ENCODE measurements around the gene CDC25C. TPM values are rescaled to one million over a fixed set of nuclear protein-coding genes. Genes with fewer than 3 reads are reported as not detected.

CDC25C gene
- total RNA-seq (2022; extraction: Qiagen RNA extraction) = 10.1 to 12.7 TPM (median 11.5 TPM) in 5 replicates

DNA sequence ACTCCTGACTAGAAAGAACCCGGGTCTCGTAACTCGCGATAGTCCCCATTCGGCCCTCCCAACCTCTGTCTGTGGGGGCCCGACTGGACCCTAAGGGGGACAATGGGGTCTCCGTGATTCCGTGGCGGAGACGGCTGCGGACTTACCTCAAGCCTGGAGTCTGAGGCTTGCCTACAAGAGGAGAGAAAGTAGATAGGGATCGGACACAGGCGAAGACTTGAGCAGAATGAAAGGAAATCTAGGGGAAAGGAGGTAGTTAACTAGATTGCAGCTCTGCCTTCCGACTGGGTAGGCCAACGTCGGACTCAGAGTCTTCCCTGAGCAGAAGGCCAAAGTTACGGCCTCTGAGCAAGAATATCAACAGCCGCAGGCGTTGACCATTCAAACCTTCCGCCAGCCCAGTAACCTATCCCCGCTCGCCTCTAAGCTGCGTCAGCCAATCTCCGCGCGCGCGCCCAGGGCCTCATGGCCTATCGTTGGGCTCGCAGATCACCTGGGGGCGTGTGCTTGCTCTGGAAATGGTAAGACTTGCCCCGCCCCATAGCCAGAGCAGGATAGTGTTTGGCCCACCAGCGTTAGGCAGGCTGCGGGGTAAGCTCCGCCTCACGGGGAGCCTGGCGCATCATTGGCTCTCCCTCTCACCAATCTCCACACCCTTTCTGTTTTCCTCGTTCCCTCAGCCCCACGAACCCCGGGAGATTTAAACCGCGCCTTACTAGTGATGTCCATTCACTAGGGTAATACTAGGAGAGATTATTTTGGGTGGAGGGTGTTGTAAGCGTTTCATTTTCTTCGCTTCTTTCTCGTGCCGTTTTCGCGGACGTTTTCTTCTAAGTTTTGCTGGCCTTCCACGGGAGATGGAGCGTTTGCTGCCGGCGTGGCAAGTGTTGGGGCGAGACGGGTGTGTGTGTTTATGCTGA, at the start of gene CDC25C:
Gene CDC25C, minus strand, starts transcription at position 356 of the 920 bp plus-strand sequence. CDS start 624 bp downstream, outside the sequence.

DNA sequence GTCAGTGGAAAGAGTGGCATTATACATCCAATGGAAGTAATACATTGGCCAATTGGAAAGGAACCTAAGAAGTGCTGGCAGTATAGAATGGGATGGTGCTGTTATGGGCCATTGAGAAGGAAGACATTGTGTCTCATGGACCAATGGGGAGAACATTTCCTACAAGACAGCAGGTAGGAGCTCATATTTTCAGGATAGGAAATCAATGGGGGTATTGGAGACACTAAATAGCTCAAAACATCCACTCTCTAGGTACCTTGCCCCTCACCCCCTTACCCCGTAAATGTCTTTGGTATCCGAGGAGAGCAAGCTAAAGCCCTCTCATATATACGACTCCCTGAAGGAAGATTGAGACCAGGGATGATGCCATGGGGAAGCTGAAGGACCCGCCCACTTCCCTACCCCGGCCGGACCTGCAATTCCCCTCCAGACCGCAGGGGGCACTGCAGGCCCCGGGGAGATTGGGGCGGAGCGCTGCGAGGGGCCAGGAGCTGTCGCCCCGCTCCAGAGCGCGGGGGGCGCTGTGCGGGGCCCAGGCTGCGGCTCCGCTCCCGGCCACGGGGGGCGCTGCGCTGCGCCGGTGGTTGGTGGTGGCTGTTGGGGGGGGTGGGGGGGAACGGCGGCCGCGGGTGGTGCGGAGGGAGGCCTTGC, 20.6 kb upstream of the CDC25C start, which contains the start of gene KDM3B:
Gene KDM3B, plus strand, starts transcription at position 615 of the 651 bp plus-strand sequence. CDS start 111 bp downstream, outside the sequence.

DNA sequence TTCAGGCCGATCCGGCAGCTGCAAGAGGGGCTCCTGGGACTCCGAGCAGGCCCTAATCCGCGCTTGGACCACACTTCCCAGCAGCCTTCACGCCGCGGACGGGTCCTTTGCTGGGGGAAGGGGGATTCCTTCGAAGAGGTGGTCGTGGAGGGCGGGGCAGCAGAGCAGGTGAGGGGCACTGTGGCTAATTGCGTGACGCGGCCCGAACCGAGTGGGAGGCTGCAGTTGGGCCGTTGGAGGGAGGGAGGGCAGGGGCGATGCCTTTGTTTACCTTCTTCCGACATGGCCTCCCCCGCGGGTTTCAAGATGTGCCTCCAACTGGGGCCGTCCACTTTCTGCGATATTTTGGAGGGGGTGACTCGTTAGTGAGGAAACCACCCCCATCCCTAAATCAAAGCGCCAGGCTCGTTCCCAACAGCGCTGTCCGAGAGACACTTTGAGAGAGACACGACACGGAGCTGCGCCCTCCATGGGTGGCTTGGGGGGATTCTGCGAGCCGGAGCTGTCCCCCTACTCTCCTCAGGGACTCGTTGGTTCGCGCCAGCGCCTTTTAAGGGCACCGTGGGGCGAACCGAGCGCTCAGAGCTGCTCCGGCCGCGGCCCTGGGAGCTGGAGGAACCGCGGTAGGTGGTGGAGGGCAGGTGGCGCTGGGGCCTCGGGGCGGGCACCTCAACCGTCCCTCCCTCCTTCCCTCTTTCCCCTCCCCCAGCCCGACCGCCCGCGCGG, 6.2 kb upstream of the CDC25C start, which contains the start of gene FAM53C:
Gene FAM53C, plus strand, starts transcription at position 582 of the 726 bp plus-strand sequence. CDS start 3,070 bp downstream, outside the sequence.

DNA sequence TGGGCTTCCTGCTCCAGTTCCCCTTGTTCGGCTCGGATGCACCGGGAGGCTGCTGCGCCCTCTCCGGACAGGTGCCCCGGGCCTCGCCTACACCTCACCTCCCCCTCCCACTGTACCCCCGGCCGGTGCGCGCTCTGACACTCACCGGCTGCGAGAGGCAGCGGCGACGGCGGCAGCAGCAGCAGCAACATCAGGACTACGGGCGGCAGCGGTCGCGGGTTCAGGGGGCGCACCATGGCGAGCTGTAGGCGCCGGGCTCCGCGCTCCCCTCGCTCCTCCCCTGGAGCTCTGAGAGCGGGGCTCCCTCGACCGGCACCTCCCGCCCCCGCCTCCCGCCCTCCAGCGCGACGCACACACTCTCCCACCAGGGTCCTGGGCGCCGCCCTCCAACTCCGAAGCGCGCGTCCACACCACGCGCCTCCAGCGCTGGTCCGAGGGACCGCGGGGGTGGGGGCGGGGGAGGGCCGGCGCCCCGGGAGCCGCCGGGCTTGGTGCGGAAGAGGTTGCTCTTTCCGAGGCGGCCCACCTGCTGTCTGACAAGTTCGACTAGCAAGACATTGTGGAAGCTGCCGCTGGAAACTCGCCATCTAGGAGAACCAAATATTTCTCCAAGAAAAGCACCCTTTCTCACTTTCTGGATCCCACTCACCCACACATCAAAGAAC, 57.3 kb downstream of the CDC25C start, which contains the start of gene GFRA3:
Gene GFRA3, minus strand, starts transcription at position 433 of the 665 bp plus-strand sequence. Its CDS starts 197 bp downstream, at position 236.

Other genes starting within 250 kb of the CDC25C start
- gene WNT8A, start 247.8 kb downstream of the CDC25C start, total RNA-seq (2022; extraction: Qiagen RNA extraction) = not detected in 5 replicates
- not detected in 5 replicates for gene NME5, start 192.4 kb downstream of the CDC25C start, total RNA-seq (2022; extraction: Qiagen RNA extraction)
- gene BRD8, start 153.2 kb downstream of the CDC25C start, total RNA-seq (2022; extraction: Qiagen RNA extraction) = 48.1 to 55.2 TPM (median 53.4 TPM) in 5 replicates
- gene KIF20A, start 152.7 kb downstream of the CDC25C start, total RNA-seq (2022; extraction: Qiagen RNA extraction) = 40.0 to 48.7 TPM (median 46.6 TPM) in 5 replicates
- gene CDC23, start 118.5 kb downstream of the CDC25C start, total RNA-seq (2022; extraction: Qiagen RNA extraction) = 23.7 to 38.0 TPM (median 29.0 TPM) in 5 replicates
- 0.08 to 0.14 TPM (median 0.12 TPM) in 4 of 5 replicates, not detected in the other for gene GFRA3, start 57.2 kb downstream of the CDC25C start, total RNA-seq (2022; extraction: Qiagen RNA extraction)
- 17.9 to 23.4 TPM (median 21.3 TPM) in 5 replicates for gene FAM53C, start 6.5 kb upstream of the CDC25C start, total RNA-seq (2022; extraction: Qiagen RNA extraction)
- 35.8 to 50.7 TPM (median 41.6 TPM) in 5 replicates for gene KDM3B, start 20.9 kb upstream of the CDC25C start, total RNA-seq (2022; extraction: Qiagen RNA extraction)
- gene REEP2, start 107.3 kb upstream of the CDC25C start, total RNA-seq (2022; extraction: Qiagen RNA extraction) = 6.5 to 8.1 TPM (median 6.8 TPM) in 5 replicates
- gene EGR1, start 133.7 kb upstream of the CDC25C start, total RNA-seq (2022; extraction: Qiagen RNA extraction) = 7.1 to 12.8 TPM (median 9.9 TPM) in 5 replicates
- gene ETF1, start 211.4 kb upstream of the CDC25C start, total RNA-seq (2022; extraction: Qiagen RNA extraction) = 111 to 158 TPM (median 121 TPM) in 5 replicates
- gene HSPA9, start 243.6 kb upstream of the CDC25C start, total RNA-seq (2022; extraction: Qiagen RNA extraction) = 329 to 377 TPM (median 336 TPM) in 5 replicates